ENCODE results near the gene KCNMB1.

KCNMB1 gene

GRCh38 chr5:170388818-170389549 lies at the start of gene KCNMB1:
Gene KCNMB1, minus strand, starts transcription at chr5:170389367. Its CDS starts 3,920 bp downstream, at chr5:170385447.
- no peak for DNase-seq

GRCh38 chr5:170438581-170438980 lies 49.4 kb upstream of the KCNMB1 start:
- DNase-seq: no peak

- no peak for DNase-seq
These were observed 48.6 kb upstream of the KCNMB1 start for GRCh38 chr5:170437621-170438375.

- DNase-seq: no peak
These were observed 47.2 kb upstream of the KCNMB1 start for GRCh38 chr5:170436335-170436734.

GRCh38 chr5:170434966-170435605 lies 45.9 kb upstream of the KCNMB1 start:
- peak; percentile 39 to 51 for DNase-seq

GRCh38 chr5:170432669-170433068 lies 43.5 kb upstream of the KCNMB1 start:
- DNase-seq: no peak

GRCh38 chr5:170431571-170431970 lies 42.4 kb upstream of the KCNMB1 start:
- DNase-seq: no peak

GRCh38 chr5:170430866-170431437 lies 41.8 kb upstream of the KCNMB1 start:
- no peak for DNase-seq

GRCh38 chr5:170430256-170430655 lies 41.1 kb upstream of the KCNMB1 start:
- DNase-seq: no peak

GRCh38 chr5:170429014-170429413 lies 39.8 kb upstream of the KCNMB1 start:
- no peak for DNase-seq

- no peak for DNase-seq
These were observed 38.6 kb upstream of the KCNMB1 start for GRCh38 chr5:170427672-170428236.

- DNase-seq: no peak
These were observed 37.6 kb upstream of the KCNMB1 start for GRCh38 chr5:170426786-170427185.

- no peak for DNase-seq
These were observed 37.1 kb upstream of the KCNMB1 start for GRCh38 chr5:170426149-170426767.

- DNase-seq: no peak
These were observed 36.6 kb upstream of the KCNMB1 start for GRCh38 chr5:170425731-170426130.

- no peak for DNase-seq
These were observed 35.5 kb upstream of the KCNMB1 start for GRCh38 chr5:170424629-170425028.

- DNase-seq: no peak
These were observed 34.5 kb upstream of the KCNMB1 start for GRCh38 chr5:170423692-170424091.

- DNase-seq: no peak
These were observed 32.7 kb upstream of the KCNMB1 start for GRCh38 chr5:170421826-170422225.

GRCh38 chr5:170420806-170421412 lies 31.7 kb upstream of the KCNMB1 start:
- DNase-seq: peak; percentile 57 to 63

GRCh38 chr5:170419643-170420042 lies 30.5 kb upstream of the KCNMB1 start:
- no peak for DNase-seq

GRCh38 chr5:170418736-170419135 lies 29.6 kb upstream of the KCNMB1 start:
- no peak for DNase-seq

- peak in 1 of 2 donors; percentile 13 for DNase-seq
These were observed 27.4 kb upstream of the KCNMB1 start for GRCh38 chr5:170416526-170416925.

- no peak for DNase-seq
These were observed 25.6 kb upstream of the KCNMB1 start for GRCh38 chr5:170414786-170415185.

Measured in CD4-positive, alpha-beta T cell treated with Interleukin-4 for 1 hour (primary cell).